Bone marrow (tissue), 2 donors: ENCODE results near the gene PNKP.

Source experiments
- DNase-seq, 2 donors: peaks; one replicate each; lab custom pipeline; 2025; lab: John Stamatoyannopoulos, UW

PNKP gene

DNA sequence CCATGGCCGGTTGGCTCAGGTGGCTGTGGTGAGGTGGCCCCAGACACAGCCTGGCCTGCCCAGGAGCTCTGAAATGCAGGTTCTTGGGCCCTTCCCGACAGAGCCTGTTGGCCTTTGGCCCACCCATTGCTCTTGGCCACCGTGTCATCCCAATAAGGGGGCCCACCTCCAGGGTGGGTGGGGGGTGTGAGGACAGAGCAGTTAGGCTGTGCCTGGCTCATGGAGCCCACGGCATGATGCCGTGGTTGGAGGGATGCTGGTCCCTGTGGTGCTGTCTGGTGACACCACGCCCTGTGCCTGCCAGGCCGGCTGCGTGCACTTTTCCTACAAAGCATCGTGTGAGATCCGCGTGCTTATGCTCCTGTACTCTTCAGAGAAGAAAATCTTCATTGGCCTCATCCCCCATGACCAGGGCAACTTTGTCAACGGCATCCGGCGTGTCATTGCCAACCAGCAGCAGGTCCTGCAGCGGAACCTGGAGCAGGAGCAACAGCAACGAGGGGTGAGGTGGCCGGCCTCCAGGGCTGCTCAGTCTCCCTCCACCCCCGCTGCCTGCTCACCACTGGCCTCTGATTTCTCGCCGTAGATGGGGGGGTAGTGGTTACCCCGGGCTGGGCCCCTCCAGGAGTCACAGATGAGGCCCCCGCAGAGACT lies 7.6 kb downstream of the PNKP start:
- DNase-seq = no peak

GRCh38 chr19:49858088-49858985 lies 9.0 kb downstream of the PNKP start:
- DNase-seq = no peak

GRCh38 chr19:49857838-49858087 lies 9.6 kb downstream of the PNKP start:
- DNase-seq = no peak

DNA sequence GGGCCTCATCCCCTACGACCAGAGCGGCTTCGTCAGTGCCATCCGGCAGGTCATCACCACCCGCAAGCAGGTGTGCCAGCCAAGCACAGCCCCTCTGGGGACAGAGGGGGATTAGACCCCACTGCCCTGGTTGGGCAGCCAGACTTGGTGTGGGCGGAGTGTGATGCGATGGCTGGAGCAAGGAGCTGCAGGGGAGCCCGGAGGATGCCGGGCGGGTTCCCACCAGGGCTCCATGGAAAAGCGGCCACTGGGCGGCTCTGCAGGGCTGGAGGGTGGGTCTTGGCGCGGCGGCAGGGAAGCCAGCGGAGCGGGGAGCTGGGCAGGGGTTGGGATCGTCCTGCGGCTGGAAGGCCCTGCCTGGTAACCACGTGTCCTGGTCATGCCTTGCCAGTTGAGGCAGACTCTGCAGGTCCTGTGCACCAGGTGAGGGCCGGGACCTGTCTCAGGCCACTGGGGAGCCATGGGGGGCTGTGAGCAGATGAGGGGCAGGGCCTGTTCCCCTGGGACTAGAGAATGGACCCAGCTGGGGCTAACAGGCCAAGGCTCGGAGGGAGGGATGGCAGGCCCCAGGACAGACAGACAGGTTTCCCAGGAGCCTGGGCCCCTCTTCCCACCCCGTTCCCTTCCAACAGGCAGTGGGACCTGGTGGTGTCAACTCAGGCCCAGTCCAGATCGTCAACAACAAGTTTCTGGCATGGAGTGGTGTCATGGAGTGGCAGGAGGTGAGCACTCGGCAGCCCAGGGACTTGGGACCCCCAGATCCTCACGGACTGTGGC lies 10.1 kb downstream of the PNKP start:
- no peak for DNase-seq

- no peak for DNase-seq
These were observed 10.8 kb downstream of the PNKP start for GRCh38 chr19:49856574-49857021.

DNA sequence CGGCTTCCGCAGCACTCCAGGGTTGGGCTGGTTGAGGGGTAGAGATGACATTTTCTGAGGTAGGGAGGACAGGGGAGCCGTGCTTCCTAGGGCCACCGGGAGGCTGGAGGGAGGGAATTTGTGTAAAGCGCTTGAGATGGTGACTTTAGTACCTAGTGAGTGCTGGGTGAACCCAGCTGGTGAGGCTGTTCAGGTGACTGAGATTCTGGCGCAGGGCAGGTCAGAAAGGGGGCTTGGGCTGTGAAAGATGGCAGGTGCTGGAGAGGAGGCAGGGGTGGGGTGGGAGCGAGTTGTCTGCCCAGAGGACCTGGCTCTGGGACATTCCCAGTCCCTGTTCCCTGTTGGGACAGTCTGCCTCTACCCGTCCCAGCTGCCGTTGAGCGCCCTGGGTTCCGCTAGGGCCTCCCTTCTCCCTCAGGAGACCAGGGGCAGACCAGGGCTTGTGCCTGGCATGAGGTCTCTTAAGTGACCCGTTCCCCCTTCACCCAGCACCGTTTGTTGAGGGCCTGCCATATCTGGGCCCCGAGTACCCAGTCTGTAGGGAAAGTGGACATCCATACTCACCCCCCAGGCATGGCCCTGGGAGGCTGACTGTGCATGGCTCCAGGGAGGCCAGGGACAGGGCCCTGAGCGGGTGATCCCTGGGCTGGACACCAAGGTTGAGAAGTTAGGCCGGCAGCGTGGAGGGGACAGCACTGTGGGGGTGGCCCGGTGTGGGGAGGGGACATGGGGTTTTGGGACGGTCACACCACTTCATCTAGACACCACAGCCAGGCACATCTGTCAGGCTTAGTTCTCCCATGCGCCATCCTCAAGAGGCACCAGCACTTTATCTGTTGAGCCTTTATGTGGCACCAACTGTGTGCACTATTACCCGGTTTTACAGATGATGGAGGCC lies 11.5 kb downstream of the PNKP start:
- no peak for DNase-seq

DNA sequence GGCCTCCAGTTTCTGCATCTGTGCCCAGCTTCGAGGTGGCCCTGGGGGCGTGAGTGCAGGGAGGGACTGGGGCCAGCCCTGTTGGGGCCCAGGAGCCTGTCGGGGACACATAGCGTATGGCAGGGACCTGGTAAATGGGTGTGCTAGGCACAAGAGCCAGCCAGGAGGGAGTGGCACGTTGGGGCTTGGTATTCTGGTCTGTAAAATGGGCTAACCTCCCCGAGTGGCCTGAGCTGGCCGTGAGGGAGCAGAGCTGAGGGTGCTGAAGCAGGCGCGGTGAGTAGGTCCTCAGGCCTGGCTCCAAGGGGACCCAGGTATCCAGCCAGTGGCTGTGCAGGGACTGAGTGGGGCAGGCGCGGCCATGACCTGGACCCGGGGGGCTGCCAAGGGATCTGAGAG lies 12.1 kb downstream of the PNKP start:
- DNase-seq = no peak

- DNase-seq = no peak
These were observed 12.8 kb downstream of the PNKP start for GRCh38 chr19:49854378-49855263.

- DNase-seq = no peak
These were observed 13.5 kb downstream of the PNKP start for GRCh38 chr19:49853852-49854377.

GRCh38 chr19:49852631-49853126 lies 14.7 kb downstream of the PNKP start:
- no peak for DNase-seq

DNA sequence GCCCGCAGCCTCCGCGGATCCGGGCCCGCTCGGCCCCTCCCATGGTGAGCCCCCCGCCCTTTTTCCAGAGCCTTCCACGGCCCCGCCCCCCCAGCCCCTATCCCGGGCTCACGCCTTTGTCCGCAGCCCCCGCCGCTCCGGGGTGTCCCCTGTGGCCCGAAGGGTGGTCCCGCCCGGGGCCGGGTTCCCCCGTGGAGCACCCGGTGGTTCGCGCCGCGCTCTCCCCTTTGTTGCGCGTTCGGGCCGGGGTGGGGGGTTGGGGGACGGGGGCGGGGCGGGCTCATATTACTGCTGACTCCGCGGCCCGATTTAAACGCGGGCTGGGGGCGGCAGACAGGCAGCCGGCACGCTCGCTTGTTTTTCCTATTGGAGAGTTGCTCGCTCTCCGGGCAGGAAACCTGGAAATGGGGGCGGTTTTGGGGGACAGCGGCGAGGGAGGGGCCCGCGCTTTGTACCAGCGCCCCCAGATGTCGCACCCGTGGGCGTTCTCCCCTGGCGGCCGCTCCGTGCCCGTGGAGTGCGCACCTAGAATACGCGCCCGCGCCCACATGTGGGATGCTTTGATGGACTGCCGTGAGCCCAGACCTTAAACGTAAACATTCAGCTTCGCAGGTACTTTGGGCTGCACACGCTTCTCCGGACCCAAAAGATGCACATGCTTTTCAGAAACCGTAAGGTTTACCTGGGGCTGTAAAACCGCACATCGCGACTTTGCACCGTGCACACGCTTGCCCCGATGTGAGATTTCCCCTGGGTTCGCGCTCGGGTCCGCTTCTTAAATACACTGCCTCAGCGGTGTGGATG lies 15.7 kb downstream of the PNKP start:
- no peak for DNase-seq

GRCh38 chr19:49850487-49851342 lies 16.7 kb downstream of the PNKP start, which contains the start of gene PTOV1:
PTOV1 (plus strand) TSS chr19:49851159.
- DNase-seq = peak; percentile 79 to 92

DNA sequence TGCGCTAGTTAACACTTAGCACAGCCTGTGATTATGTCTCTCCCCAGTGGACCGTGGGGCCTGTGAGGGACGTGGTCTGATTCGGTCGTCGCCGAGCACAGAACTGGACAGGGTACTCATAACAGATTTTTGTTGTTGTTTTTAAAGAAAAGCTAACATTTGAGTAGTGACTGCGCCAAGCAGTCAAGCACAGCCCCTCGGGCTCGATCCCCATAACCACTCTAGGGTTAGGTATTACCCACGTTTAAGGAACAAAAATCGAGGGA lies 17.2 kb downstream of the PNKP start:
- no peak for DNase-seq

GRCh38 chr19:49849433-49850220 lies 17.7 kb downstream of the PNKP start:
- no peak for DNase-seq

DNA sequence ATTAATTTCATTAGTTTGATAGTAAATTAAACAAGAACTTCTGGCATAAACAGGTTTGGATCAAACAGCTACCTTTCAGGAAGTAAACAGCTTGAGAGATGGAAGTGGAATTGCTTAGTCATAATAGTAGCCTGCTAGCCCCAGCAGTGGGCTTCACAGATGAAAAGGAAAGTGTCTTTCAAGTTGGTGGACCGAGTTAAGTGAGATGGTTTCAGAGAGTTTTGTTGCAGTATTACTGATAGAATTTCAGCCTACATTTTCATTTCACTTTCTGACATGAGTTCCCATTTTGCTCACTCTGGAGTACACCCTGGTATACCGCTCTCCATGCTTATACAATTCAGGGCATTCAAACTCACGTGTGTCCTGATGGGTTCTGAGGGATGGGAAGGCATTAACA lies 18.4 kb downstream of the PNKP start:
- DNase-seq = no peak

DNA sequence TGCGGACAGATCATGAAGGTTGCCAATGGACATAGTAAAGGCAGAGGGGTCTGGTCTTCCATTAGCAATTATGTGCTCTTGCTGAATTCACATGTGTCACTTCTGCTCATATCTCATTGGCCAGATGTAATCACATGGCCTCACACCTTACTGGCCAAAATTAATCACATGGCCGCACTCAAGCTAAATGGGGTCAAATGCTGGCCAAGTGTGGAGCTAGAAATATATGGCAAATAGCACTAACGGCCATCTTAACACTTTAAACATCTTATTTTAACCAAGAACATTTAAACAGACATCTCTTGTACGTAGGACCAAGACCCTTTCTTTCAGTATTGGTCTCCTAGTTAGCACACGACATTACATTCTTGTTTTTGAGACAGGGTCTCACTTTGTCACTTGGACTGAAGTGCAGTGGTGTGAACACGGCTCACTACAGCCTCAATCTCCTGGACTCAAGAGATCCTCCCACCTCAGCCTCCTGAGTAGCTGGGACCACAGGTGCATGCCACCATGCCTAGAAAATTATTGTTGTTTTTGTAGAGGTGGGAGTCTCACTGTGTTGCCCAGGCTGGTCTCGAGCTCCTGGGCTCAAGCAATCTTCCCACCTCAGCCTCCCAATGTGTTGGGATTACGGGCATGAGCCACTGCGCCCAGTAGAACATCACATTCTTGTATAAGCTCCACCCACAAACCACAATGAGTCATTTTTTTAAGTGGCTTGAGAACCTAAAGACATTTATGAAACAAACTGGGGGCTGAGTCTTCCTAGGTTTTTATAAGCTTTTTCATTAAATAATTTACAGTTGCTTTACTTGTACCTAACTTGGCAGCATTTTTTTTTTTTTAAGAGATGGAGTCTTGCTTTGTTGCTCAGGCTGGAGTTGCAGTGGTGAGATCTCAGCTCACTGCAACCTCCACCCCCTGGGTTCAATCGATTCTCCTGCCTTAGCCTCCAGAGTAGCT lies 19.4 kb downstream of the PNKP start:
- peak in 1 of 2 donors; percentile 74 for DNase-seq

DNA sequence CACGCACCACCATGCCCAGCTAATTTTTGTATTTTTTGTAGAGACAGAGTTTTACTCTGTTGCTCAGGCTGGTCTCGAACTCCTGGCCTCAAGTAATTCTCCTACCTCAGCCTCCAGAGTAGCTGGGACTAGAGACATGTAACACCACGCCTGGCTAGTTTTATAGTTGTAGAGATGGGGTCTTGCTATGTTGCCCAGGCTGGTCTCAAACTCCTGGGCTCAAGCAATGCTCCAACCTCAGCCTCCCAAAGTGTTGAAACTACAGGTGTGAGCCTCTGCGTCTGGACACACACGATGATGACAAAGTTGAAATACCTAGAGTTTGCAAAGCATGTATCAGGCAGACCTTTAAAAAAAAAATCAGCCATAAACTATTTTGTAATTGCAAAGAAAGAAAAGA lies 21.0 kb downstream of the PNKP start:
- DNase-seq = no peak
